Aorta (tissue), 5 donors: ENCODE data around the gene KRTAP10-9. TPM values are rescaled to one million over a fixed set of nuclear protein-coding genes. Genes with fewer than 3 reads are reported as not detected.
"Not testable (repeated sequence)": the region's sequence is repeated elsewhere in the genome, so short reads cannot be mapped to it uniquely, and the experiment has no call there.

Experiments
- ATAC-seq: fragments of 200-7000 bp; cut with Tn5 transposase; one replicate; pipeline ENCODE4 v1.9.1; 2022; ENCODE audit warnings: moderate library complexity; ENCODE audit not compliant: low FRiP score
- DNase-seq, 2 donors: peaks; one replicate each; pipeline ENCODE4 v3.0.0-alpha.2; 2020
- H3K27ac ChIP-seq, 2 donors: one replicate each; pipeline ENCODE4 v1.5.1; 2013; ENCODE audit warnings: low read length in 2 of 2, mild to moderate bottlenecking in 2 of 2, moderate library complexity in 2 of 2, control low read depth in 1 of 2, inconsistent platforms in 1 of 2, low read depth in 1 of 2
- H3K27me3 ChIP-seq, 2 donors: one replicate each; pipeline ENCODE4 v1.6.1; 2013; ENCODE audit warnings: control low read depth in 1 of 2, low read length in 1 of 2, mild to moderate bottlenecking in 1 of 2, moderate library complexity in 1 of 2; ENCODE audit not compliant: insufficient read depth in 2 of 2, control insufficient read depth in 1 of 2
- H3K36me3 ChIP-seq, 2 donors: one replicate each; pipeline ENCODE4 v1.6.1; 2013; ENCODE audit warnings: control low read depth in 1 of 2, low read length in 1 of 2, mild to moderate bottlenecking in 1 of 2; ENCODE audit not compliant: insufficient read depth in 2 of 2, control insufficient read depth in 1 of 2
- H3K4me1 ChIP-seq, 2 donors: one replicate each; pipeline ENCODE4 v1.6.1; 2013; ENCODE audit warnings: low read length in 2 of 2, control low read depth in 1 of 2, mild to moderate bottlenecking in 1 of 2, moderate library complexity in 1 of 2; ENCODE audit not compliant: insufficient read depth in 2 of 2, control insufficient read depth in 1 of 2
- H3K4me3 ChIP-seq, 2 donors: one replicate each; pipeline ENCODE4 v1.5.1; 2013; ENCODE audit warnings: low read length in 2 of 2, control low read depth in 1 of 2, mild to moderate bottlenecking in 1 of 2
- H3K9me3 ChIP-seq: one replicate; pipeline ENCODE4 v1.6.1; 2013; ENCODE audit warnings: mild to moderate bottlenecking, low read length; ENCODE audit not compliant: control insufficient read depth
- WGBS, 2 donors: extraction: QIAGEN DNeasy Blood & Tissue Kit; methylation state at CpG; one replicate each; pipeline ENCODE4 v1.1.7; 2013; 5-methylcytosine and 5-hydroxymethylcytosine counted together
- intact Hi-C, 2 donors: fragments of 100-400 bp; cut with DNase I; formaldehyde crosslinking; loops; one replicate each; pipeline versions ENCODE4 v1.14.2 to v1.15.0; 2022
- polyA plus RNA-seq, 2 donors: library from polyadenylated mRNA; stranded (reverse); fragments of 200-250 nt; gene quantifications; one replicate each; pipeline ENCODE4 v1.2.3, GENCODE V29; 2013
- total RNA-seq, 2 donors: library from RNA; stranded (reverse); fragmentation: NEBNext Ultra II Directional; extraction: Animal tissue kit (Norgen Biotek cat#: 25700); gene quantifications; one replicate each; pipeline ENCODE4 v1.2.1, GENCODE V29; 2021
- donor health status: healthy with polysubstance abuse.
- donor health status: Bipolar disorder and iron deficiency.
- donor health status: DM: no; HTN: no; CAD: no.
- donor health status: DM: no; HTN: no; CAD: no.
- donor health status: DM: yes; HTN: yes; CAD: no.

Gene KRTAP10-9
- total and polyA plus RNA-seq, 4 donors = not detected

GRCh38 chr21:44658913-44659595 is 32.2 kb downstream of the KRTAP10-9 start:
- Histone ChIP-seq H3K9me3 (peaks cover 2% of the 10 kb centered on the region), H3K27ac (no peak overlapping the region), H3K27me3 (no peaks in the 10 kb centered on the region), H3K36me3 (no peaks in the 10 kb centered on the region), H3K4me3 (no peak overlapping the region), H3K4me1 (no peaks in the 10 kb centered on the region)
- intact Hi-C loops = no loop called here
- WGBS, 2 donors = 62 to 68% methylated on average over 11 of the region's 11 CpGs
- ATAC-seq = no peak
- peak in 1 of 2 donors; percentile 7 for DNase-seq

- H3K4me1 ChIP-seq, H3K27me3 ChIP-seq, H3K36me3 ChIP-seq, H3K27ac ChIP-seq, H3K4me3 ChIP-seq, intact Hi-C loops, H3K9me3 ChIP-seq, DNase-seq, ATAC-seq: not testable (repeated sequence)
- 59 to 67% methylated on average over 7 of the region's 7 CpGs for WGBS, 2 donors
Observed at GRCh38 chr21:44661567-44661966, 34.7 kb downstream of the KRTAP10-9 start.

GRCh38 chr21:44664691-44665090 is 37.8 kb downstream of the KRTAP10-9 start:
- ATAC-seq (no peak), DNase-seq (peak in 1 of 2 donors; percentile 6)
- H3K36me3 ChIP-seq = no peaks in the 10 kb centered on the region
- intact Hi-C loops = no loop called here
- H3K27me3 ChIP-seq = no peaks in the 10 kb centered on the region
- H3K4me1 ChIP-seq = no peaks in the 10 kb centered on the region
- 91 to 92% methylated on average over 5 of the region's 5 CpGs for WGBS, 2 donors
- no peak overlapping the region for H3K27ac ChIP-seq
- no peak overlapping the region for H3K4me3 ChIP-seq
- H3K9me3 ChIP-seq = no peaks in the 10 kb centered on the region

- ATAC-seq (no peak), DNase-seq (no peak)
- Histone ChIP-seq H3K27ac (no peak within 1 kb of the TSS), H3K27me3 (no peaks in the 10 kb centered on the region), H3K4me1 (no peaks in the 10 kb centered on the region), H3K9me3 (peaks cover 3% of the 10 kb centered on the region), H3K4me3 (no peak within 1 kb of the TSS), H3K36me3 (no peaks in the 10 kb centered on the region)
- 28 to 35% methylated on average over 19 of the region's 19 CpGs for WGBS, 2 donors
- intact Hi-C loops = no loop called here
Observed at GRCh38 chr21:44666401-44667320, 39.8 kb downstream of the KRTAP10-9 start, which contains the start of gene KRTAP12-2. Gene KRTAP12-2, minus strand, starts transcription at chr21:44666927. Its CDS starts 41 bp downstream, at chr21:44666886.

GRCh38 chr21:44667612-44668011 is 40.7 kb downstream of the KRTAP10-9 start:
- intact Hi-C loops = no loop called here
- Histone ChIP-seq H3K4me3 (no peak overlapping the region), H3K9me3 (peaks cover 3% of the 10 kb centered on the region), H3K4me1 (no peaks in the 10 kb centered on the region), H3K36me3 (no peaks in the 10 kb centered on the region), H3K27me3 (no peaks in the 10 kb centered on the region), H3K27ac (no peak overlapping the region)
- WGBS, 2 donors = 71 to 76% methylated on average over 1 of the region's 1 CpG
- DNase-seq = no peak
- ATAC-seq = no peak

GRCh38 chr21:44670642-44671432 is 43.9 kb downstream of the KRTAP10-9 start:
- Histone ChIP-seq H3K27ac (no peak overlapping the region), H3K4me1 (no peaks in the 10 kb centered on the region), H3K36me3 (no peaks in the 10 kb centered on the region), H3K9me3 (peaks cover 3% of the 10 kb centered on the region), H3K27me3 (no peaks in the 10 kb centered on the region), H3K4me3 (no peak overlapping the region)
- ATAC-seq = no peak
- WGBS, 2 donors = 69 to 88% methylated on average over 3 of the region's 3 CpGs
- DNase-seq = no peak
- intact Hi-C loops = no loop called here

GRCh38 chr21:44671911-44672310 is 45.0 kb downstream of the KRTAP10-9 start:
- WGBS, 2 donors = 97 to 100% methylated on average over 1 of the region's 1 CpG
- ATAC-seq (no peak), DNase-seq (no peak)
- H3K4me1 ChIP-seq = no peaks in the 10 kb centered on the region
- no peaks in the 10 kb centered on the region for H3K36me3 ChIP-seq
- peaks cover 3% of the 10 kb centered on the region for H3K9me3 ChIP-seq
- intact Hi-C loops = no loop called here
- no peak overlapping the region for H3K4me3 ChIP-seq
- H3K27me3 ChIP-seq = no peaks in the 10 kb centered on the region
- H3K27ac ChIP-seq = no peak overlapping the region

- intact Hi-C loops = no loop called here
- no peak overlapping the region for H3K4me3 ChIP-seq
- no peaks in the 10 kb centered on the region for H3K4me1 ChIP-seq
- H3K27me3 ChIP-seq = no peaks in the 10 kb centered on the region
- no peak for ATAC-seq
- no peaks in the 10 kb centered on the region for H3K9me3 ChIP-seq
- WGBS, 2 donors = 91 to 92% methylated on average over 13 of the region's 13 CpGs
- no peak for DNase-seq
- no peaks in the 10 kb centered on the region for H3K36me3 ChIP-seq
- no peak overlapping the region for H3K27ac ChIP-seq
Observed at GRCh38 chr21:44677881-44678280, 51.0 kb downstream of the KRTAP10-9 start.
